GM12878 (cell line): ENCODE results near the gene SLC39A7. TPM values are rescaled to one million over a fixed set of nuclear protein-coding genes. Genes with fewer than 3 reads are reported as not detected.

Experiments used
- IKZF1 ChIP-seq: fragments of 450-650 bp; conservative IDR thresholded peaks from 2 replicates; pipeline ENCODE4 v1.6.1; 2017; ENCODE audit warnings: antibody characterized with exemption, mild to moderate bottlenecking
- ZNF24 ChIP-seq: fragments of 450-650 bp; IDR thresholded peaks from 2 replicates; pipeline ENCODE4 v1.6.1; 2017; ENCODE audit warnings: antibody characterized with exemption, mild to moderate bottlenecking
- polyA plus RNA-seq, 11 experiments: library from polyadenylated mRNA; depleted of rRNA in 4 of 11; unstranded in 6 of 11; stranded (reverse) in 5 of 11; fragments of >200 nt; fragmentation: Nextera tagmentation in 4 of 11; fragmentation: Illumina TruSeq in 1 of 11; extraction: Ambion mirVana in 4 of 11; extraction: Trizol in 1 of 11; gene quantifications; 1 replicate in 1 of 11; 2 replicates in 10 of 11; pipeline versions ENCODE4 v1.2.1 to v1.2.3, GENCODE V29; 2011 to 2016; ENCODE audit warnings: inconsistent platforms in 2 of 11, missing spikeins in 2 of 11, low read depth in 1 of 11
- total RNA-seq, 4 experiments: library from RNA; depleted of rRNA in 3 of 4; stranded (reverse); fragments of >200 nt in 3 of 4; fragmentation: Illumina TruSeq in 1 of 4; extraction: Trizol in 1 of 4; gene quantifications; 2 replicates each; pipeline versions ENCODE4 v1.2.1 to v1.2.3, GENCODE V29; 2013 to 2021
- TF ChIP-seq, protein P1 (sequence below): IDR thresholded peaks from 2 replicates; pipeline ENCODE4 v1.6.1; 2012; ENCODE audit warnings: improper control_type of control experiment, low read depth, low read length; ENCODE audit not compliant: insufficient replicate concordance
- TF ChIP-seq, protein P2 (sequence below): fragments of 450-650 bp; IDR thresholded peaks from 2 replicates; pipeline ENCODE4 v1.6.1; 2016; ENCODE audit warnings: mild to moderate bottlenecking
- TF ChIP-seq, protein P3 (sequence below): fragments of 450-650 bp; formaldehyde crosslinking; IDR thresholded peaks from 2 replicates; pipeline ENCODE4 v1.4.0; 2022; ENCODE audit warnings: mild to moderate bottlenecking, moderate library complexity

The SLC39A7 gene
- total and polyA plus RNA-seq, 10 of the 15 experiments (the other 5 are each of a cell fraction or from before 2014, with no cell fraction given) = 7.3 to 63.1 (median 40.6) TPM

DNA sequence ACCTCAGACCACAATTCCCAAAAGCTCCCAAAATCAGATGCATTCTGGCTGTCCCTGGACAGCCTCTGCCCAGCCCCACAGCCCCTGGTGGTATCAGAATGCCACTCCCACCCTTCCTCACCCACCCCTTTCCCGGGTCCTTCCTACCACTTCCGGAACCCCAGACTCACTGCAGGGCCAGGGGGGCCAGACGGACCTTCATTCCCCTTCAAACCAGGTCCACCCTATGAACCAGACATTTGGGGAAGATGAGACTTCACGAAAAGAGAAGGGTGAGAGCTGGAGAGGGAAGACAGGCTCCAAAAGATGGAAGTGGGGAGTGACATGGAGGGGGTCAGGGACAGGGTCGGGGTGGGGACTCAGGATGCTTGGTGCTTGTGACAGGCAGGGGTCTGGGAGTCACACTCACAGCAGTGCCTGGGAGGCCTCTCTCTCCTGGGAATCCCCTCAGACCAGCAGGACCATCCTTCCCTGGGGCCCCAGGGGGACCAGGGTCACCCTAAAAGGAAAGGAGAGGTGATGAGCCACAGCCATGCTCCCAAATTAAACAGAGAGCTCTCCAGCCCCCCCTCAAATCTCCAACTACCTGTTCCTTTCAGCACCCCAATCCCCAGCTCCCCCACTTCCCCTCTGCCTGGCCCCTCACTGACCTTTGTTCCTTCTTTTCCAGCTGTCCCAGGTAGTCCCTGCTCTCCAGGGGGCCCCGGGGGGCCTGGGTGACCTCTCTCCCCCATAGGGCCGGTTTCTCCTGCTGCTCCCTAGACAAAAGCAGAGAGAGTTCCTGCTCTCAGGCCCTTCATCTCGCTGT, 28.6 kb upstream of the SLC39A7 start (continued):
- TF ChIP-seq, protein P1, sequence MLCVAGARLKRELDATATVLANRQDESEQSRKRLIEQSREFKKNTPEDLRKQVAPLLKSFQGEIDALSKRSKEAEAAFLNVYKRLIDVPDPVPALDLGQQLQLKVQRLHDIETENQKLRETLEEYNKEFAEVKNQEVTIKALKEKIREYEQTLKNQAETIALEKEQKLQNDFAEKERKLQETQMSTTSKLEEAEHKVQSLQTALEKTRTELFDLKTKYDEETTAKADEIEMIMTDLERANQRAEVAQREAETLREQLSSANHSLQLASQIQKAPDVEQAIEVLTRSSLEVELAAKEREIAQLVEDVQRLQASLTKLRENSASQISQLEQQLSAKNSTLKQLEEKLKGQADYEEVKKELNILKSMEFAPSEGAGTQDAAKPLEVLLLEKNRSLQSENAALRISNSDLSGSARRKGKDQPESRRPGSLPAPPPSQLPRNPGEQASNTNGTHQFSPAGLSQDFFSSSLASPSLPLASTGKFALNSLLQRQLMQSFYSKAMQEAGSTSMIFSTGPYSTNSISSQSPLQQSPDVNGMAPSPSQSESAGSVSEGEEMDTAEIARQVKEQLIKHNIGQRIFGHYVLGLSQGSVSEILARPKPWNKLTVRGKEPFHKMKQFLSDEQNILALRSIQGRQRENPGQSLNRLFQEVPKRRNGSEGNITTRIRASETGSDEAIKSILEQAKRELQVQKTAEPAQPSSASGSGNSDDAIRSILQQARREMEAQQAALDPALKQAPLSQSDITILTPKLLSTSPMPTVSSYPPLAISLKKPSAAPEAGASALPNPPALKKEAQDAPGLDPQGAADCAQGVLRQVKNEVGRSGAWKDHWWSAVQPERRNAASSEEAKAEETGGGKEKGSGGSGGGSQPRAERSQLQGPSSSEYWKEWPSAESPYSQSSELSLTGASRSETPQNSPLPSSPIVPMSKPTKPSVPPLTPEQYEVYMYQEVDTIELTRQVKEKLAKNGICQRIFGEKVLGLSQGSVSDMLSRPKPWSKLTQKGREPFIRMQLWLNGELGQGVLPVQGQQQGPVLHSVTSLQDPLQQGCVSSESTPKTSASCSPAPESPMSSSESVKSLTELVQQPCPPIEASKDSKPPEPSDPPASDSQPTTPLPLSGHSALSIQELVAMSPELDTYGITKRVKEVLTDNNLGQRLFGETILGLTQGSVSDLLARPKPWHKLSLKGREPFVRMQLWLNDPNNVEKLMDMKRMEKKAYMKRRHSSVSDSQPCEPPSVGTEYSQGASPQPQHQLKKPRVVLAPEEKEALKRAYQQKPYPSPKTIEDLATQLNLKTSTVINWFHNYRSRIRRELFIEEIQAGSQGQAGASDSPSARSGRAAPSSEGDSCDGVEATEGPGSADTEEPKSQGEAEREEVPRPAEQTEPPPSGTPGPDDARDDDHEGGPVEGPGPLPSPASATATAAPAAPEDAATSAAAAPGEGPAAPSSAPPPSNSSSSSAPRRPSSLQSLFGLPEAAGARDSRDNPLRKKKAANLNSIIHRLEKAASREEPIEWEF = no peak
- TF ChIP-seq, protein P2, sequence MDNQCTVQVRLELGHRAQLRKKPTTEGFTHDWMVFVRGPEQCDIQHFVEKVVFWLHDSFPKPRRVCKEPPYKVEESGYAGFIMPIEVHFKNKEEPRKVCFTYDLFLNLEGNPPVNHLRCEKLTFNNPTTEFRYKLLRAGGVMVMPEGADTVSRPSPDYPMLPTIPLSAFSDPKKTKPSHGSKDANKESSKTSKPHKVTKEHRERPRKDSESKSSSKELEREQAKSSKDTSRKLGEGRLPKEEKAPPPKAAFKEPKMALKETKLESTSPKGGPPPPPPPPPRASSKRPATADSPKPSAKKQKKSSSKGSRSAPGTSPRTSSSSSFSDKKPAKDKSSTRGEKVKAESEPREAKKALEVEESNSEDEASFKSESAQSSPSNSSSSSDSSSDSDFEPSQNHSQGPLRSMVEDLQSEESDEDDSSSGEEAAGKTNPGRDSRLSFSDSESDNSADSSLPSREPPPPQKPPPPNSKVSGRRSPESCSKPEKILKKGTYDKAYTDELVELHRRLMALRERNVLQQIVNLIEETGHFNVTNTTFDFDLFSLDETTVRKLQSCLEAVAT = no peak
- TF ChIP-seq, protein P3, sequence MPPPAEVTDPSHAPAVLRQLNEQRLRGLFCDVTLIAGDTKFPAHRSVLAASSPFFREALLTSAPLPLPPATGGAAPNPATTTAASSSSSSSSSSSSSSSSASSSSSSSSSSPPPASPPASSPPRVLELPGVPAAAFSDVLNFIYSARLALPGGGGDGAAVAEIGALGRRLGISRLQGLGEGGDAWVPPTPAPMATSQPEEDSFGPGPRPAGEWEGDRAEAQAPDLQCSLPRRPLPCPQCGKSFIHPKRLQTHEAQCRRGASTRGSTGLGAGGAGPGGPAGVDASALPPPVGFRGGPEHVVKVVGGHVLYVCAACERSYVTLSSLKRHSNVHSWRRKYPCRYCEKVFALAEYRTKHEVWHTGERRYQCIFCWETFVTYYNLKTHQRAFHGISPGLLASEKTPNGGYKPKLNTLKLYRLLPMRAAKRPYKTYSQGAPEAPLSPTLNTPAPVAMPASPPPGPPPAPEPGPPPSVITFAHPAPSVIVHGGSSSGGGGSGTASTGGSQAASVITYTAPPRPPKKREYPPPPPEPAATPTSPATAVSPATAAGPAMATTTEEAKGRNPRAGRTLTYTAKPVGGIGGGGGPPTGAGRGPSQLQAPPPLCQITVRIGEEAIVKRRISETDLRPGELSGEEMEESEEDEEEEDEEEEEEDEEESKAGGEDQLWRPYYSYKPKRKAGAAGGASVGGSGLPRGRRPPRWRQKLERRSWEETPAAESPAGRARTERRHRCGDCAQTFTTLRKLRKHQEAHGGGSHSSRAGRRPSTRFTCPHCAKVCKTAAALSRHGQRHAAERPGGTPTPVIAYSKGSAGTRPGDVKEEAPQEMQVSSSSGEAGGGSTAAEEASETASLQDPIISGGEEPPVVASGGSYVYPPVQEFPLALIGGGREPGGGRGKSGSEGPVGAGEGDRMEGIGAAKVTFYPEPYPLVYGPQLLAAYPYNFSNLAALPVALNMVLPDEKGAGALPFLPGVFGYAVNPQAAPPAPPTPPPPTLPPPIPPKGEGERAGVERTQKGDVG = no peak
- TF ChIP-seq ZNF24 = no peak
- no peak for TF ChIP-seq IKZF1
